ENCODE measurements around the gene TRIP11.

DNA sequence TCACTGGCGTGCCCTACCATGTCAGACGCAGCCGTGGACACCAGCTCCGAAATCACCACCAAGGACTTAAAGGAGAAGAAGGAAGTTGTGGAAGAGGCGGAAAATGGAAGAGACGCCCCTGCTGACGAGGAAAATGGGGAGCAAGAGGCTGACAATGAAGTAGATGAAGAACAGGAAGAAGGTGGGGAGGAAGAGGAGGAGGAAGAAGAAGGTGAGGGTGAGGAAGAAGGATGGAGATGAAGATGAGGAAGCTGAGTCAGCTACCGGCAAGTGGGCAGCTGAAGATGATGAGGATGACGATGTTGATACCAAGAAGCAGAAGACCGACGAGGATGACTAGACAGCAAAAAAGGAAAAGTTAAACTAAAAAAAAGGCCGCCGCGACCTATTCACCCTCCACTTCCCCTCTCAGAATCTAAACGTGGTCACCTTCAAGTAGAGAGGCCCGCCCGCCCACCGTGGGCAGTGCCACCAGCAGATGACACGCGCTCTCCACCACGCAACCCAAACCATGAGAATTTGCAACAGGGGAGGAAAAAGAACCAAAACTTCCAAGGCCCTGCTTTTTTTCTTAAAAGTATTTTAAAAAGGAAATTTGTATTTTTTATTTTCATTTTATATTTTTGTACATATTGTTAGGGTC, 13.2 kb downstream of the TRIP11 start:
- TF ChIP-seq, protein P1, sequence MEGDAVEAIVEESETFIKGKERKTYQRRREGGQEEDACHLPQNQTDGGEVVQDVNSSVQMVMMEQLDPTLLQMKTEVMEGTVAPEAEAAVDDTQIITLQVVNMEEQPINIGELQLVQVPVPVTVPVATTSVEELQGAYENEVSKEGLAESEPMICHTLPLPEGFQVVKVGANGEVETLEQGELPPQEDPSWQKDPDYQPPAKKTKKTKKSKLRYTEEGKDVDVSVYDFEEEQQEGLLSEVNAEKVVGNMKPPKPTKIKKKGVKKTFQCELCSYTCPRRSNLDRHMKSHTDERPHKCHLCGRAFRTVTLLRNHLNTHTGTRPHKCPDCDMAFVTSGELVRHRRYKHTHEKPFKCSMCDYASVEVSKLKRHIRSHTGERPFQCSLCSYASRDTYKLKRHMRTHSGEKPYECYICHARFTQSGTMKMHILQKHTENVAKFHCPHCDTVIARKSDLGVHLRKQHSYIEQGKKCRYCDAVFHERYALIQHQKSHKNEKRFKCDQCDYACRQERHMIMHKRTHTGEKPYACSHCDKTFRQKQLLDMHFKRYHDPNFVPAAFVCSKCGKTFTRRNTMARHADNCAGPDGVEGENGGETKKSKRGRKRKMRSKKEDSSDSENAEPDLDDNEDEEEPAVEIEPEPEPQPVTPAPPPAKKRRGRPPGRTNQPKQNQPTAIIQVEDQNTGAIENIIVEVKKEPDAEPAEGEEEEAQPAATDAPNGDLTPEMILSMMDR (IDR thresholded peaks at IDR 0.05): no peak
- no peak for TF ChIP-seq POLR2AphosphoS5 (IDR thresholded peaks at IDR 0.05; ENCODE audit: low read depth, low read length)
- no peak for TF ChIP-seq SIN3A (IDR thresholded peaks at IDR 0.05; ENCODE audit: borderline replicate concordance, insufficient read depth, low read depth, low read length)
- no peak for TF ChIP-seq TCF7L2 (IDR thresholded peaks at IDR 0.05; ENCODE audit: low read depth, low read length)

Data from Panc1 (cell line).